Stimulated activated CD4-positive, alpha-beta T cell treated with anti-CD3 and anti-CD28 coated beads, Interleukin-4, amount 100 ng/mL, for 4 hours (primary cell): ENCODE results near the gene ERVW-1.

Source experiments
- DNase-seq, 2 experiments: peaks; one replicate each; pipeline ENCODE4 v3.0.0-alpha.2; 2020

ERVW-1 gene

DNA sequence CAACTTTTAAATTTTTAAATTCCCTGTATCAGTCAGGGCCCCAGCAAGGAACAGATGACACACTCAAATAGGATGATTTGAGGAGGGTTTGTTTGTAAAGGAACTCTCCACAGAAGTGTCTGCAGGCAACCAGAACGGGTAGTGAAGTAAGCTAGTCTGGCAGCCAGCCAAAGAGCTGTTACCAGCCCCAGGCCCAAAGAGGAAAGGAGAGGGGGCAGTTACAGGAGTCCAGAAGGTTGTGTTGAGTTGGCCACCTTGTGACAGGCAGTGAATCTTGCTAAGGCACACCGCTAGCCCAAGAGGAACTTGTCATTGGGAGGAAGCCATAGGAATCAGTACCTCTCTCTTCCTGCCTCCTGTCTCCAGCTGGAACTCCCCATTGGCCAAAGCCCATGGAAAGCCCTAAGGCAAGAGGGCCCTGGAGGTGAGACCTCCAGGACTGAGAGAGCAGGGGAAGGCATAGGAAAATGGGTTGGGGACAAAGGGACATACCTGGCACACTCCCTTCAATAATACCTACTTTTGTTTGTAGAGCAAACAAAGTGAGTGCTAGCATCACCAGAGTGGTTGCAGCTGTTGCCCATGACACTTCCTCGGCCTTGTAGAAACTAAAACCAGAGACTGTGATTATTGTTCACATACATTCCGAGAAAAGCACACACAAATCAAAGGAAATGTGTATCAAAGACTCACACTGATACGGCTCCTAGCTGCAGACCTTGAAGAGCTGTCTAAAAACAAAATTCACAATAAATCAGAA, 55.9 kb downstream of the ERVW-1 start:
- DNase-seq = no peak
